Stomach (tissue), 9 donors: ENCODE results near the gene LCN12. TPM values are rescaled to one million over a fixed set of nuclear protein-coding genes. Genes with fewer than 3 reads are reported as not detected.
A peak's percentile ranks its signal among the peaks of the same experiment; 100 is the strongest.

Source experiments
- DNase-seq, 2 donors: peaks; one replicate each; pipeline versions ENCODE4 v3.0.0 to v3.0.0-alpha.2; 2013 to 2019
- H3K27ac ChIP-seq, 5 donors: fragments of 200-600 bp in 4 of 5; sonication (generic) in 4 of 5; one replicate each; pipeline ENCODE4 v1.5.1; 2013 to 2019; ENCODE audit warnings: mild to moderate bottlenecking in 1 of 5, moderate library complexity in 1 of 5
- H3K27me3 ChIP-seq, 3 donors: fragments of 200-600 bp; sonication (generic); one replicate each; pipeline ENCODE4 v1.5.1; 2017 to 2019; ENCODE audit warnings: mixed run types in 1 of 3
- H3K36me3 ChIP-seq, 4 donors: fragments of 200-600 bp; sonication (generic); 1 replicate in 3 of 4; 2 replicates in 1 of 4; pipeline ENCODE4 v1.5.1; 2016 to 2019
- H3K4me1 ChIP-seq, 4 donors: fragments of 200-600 bp; sonication (generic); one replicate each; pipeline ENCODE4 v1.5.1; 2016 to 2019
- H3K4me3 ChIP-seq, 4 donors: fragments of 200-600 bp; sonication (generic) in 3 of 4; one replicate each; pipeline ENCODE4 v1.5.1; 2016 to 2019; ENCODE audit warnings: mild to moderate bottlenecking in 1 of 4
- H3K9me3 ChIP-seq, 4 donors: fragments of 200-600 bp; sonication (generic); one replicate each; pipeline ENCODE4 v1.5.1; 2016 to 2019
- EP300 ChIP-seq: sonication (generic); formaldehyde crosslinking; IDR thresholded peaks from one replicate; pipeline ENCODE4 v1.6.1; 2017; ENCODE audit warnings: antibody characterized with exemption
- POLR2A ChIP-seq, 4 donors: fragments of 450-650 bp; IDR thresholded peaks; one replicate each; pipeline ENCODE4 v1.6.1; 2016; ENCODE audit warnings: antibody characterized with exemption in 4 of 4, control low read depth in 2 of 4, mild to moderate bottlenecking in 1 of 4, moderate library complexity in 1 of 4
- POLR2AphosphoS5 ChIP-seq, 3 donors: sonication (generic); formaldehyde crosslinking; IDR thresholded peaks; one replicate each; pipeline ENCODE4 v1.6.1; 2016; ENCODE audit warnings: antibody characterized with exemption in 3 of 3
- WGBS, 5 donors: extraction: QIAGEN DNeasy Blood & Tissue Kit in 3 of 5; methylation state at CpG; one replicate each; pipeline versions ENCODE4 v1.1.5 to v1.1.7; 2013 to 2018; 5-methylcytosine and 5-hydroxymethylcytosine counted together
- intact Hi-C: fragments of 100-400 bp; cut with DNase I; formaldehyde crosslinking; loops from one replicate; pipeline ENCODE4 v1.15.1; 2023; ENCODE audit warnings: low total_unique reads
- polyA plus RNA-seq, 3 donors: library from polyadenylated mRNA; stranded (reverse); fragments of 200-250 nt; gene quantifications; one replicate each; pipeline ENCODE4 v1.2.3, GENCODE V29; 2013
- total RNA-seq, 5 donors: library from RNA; depleted of rRNA; stranded (reverse); fragments of >200 nt; gene quantifications; one replicate each; pipeline versions ENCODE4 v1.1.0 to v1.2.3, GENCODE V29; 2014 to 2016
- TF ChIP-seq, protein P1 (sequence below), 7 experiments: fragments of 450-650 bp in 4 of 7; fragments of 200-600 bp in 3 of 7; sonication (generic) in 3 of 7; IDR thresholded peaks; one replicate each; pipeline ENCODE4 v1.5.1; 2016 to 2019; ENCODE audit warnings: antibody characterized with exemption in 7 of 7, control low read depth in 2 of 7, mild to moderate bottlenecking in 1 of 7
- donor health status: healthy with polysubstance abuse.
- donor health status: Bipolar disorder and iron deficiency.
- donor health status: healthy.

Gene LCN12
- total and polyA plus RNA-seq, 8 donors = 0.73 to 6.3 (median 2.3) TPM; not detected in 3

DNA sequence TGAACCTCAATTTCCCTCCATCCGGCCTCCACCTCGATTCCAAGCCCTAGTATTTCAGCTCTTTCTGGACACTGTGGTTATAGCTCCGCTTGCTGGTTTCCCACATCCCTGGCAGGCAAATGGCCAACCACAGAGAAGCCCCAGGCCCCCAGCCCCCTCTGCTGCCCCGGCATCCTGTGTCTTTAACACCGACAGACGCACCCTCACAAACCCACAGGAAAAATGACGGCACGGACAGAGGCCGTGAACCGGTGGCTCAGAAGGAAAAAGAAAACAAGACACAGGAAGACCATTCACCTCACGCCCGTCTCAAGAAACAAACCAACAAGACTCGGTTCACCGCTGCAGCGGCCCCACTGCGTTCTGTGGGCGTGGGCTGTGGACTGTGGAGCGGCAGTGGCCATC lies 45.8 kb downstream of the LCN12 start:
- peaks cover 0 to 15% (median 11%) of the 10 kb centered on the region in 4 donors for H3K36me3 ChIP-seq
- peak in 1 of 2 donors; percentile 47 for DNase-seq
- intact Hi-C loops = no loop called here
- H3K27me3 ChIP-seq = peaks cover 0 to 44% (median 0%) of the 10 kb centered on the region in 3 donors
- no peaks in the 10 kb centered on the region for H3K9me3 ChIP-seq
- 43 to 78% (median 63%) methylated on average over 18 of the region's 18 CpGs for WGBS, 5 donors
- H3K4me1 ChIP-seq = peaks cover 41 to 81% (median 53%) of the 10 kb centered on the region in 4 donors
- H3K27ac ChIP-seq = peak overlapping the region; percentile 9 to 74 (median 72)
- no peak overlapping the region for H3K4me3 ChIP-seq
- TF ChIP-seq POLR2A (IDR thresholded peaks at IDR 0.05) = no peak
- no peak for TF ChIP-seq POLR2AphosphoS5 (IDR thresholded peaks at IDR 0.05)
- TF ChIP-seq, protein P1, sequence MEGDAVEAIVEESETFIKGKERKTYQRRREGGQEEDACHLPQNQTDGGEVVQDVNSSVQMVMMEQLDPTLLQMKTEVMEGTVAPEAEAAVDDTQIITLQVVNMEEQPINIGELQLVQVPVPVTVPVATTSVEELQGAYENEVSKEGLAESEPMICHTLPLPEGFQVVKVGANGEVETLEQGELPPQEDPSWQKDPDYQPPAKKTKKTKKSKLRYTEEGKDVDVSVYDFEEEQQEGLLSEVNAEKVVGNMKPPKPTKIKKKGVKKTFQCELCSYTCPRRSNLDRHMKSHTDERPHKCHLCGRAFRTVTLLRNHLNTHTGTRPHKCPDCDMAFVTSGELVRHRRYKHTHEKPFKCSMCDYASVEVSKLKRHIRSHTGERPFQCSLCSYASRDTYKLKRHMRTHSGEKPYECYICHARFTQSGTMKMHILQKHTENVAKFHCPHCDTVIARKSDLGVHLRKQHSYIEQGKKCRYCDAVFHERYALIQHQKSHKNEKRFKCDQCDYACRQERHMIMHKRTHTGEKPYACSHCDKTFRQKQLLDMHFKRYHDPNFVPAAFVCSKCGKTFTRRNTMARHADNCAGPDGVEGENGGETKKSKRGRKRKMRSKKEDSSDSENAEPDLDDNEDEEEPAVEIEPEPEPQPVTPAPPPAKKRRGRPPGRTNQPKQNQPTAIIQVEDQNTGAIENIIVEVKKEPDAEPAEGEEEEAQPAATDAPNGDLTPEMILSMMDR (IDR thresholded peaks at IDR 0.05) = no peak
- no peak for TF ChIP-seq EP300

DNA sequence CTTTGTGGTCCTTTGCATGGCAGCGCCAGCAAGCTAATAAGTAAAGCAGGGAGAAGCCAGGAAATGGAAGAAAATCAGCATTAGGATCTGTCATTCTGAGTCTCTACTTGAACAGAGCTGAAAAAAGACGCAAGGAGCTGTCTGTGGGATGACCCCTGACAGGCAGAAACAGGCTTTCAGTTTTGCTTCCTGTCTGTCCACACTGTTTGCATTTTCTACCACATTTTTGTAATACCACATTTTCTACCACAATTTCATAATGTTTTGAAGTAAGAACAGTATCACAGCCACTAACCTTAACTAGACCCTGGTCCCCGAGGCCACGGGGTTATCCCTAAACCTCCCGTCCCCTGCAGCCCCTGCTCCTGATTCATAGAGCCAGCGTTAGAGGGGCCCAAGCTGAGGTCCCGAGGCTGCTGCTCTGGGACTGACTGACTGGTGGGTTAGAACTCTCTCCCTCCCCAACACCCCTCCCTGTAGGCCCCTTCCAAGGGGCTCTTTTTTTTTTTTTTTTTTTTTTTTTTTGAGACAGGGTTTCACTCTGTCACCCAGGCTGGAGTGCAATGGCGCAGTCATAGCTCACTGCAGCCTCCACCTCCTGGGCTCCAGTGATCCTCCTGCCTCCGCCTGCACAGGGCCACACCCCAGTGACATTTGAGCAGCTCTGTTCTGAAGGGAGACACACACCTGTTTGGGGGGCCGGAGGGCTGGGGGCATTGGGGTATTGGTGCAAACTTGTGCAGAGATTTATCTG lies 48.3 kb downstream of the LCN12 start:
- peak overlapping the region in 2 of 5 donors; percentile 33 to 62 for H3K27ac ChIP-seq
- H3K9me3 ChIP-seq = no peaks in the 10 kb centered on the region
- TF ChIP-seq EP300 (no peak), POLR2A (IDR thresholded peaks at IDR 0.05) (no peak), POLR2AphosphoS5 (IDR thresholded peaks at IDR 0.05) (no peak)
- TF ChIP-seq, protein P1 (IDR thresholded peaks at IDR 0.05) = no peak
- H3K4me1 ChIP-seq = peaks cover 18 to 56% (median 28%) of the 10 kb centered on the region in 4 donors
- no peaks in the 10 kb centered on the region for H3K36me3 ChIP-seq
- peaks cover 0 to 28% (median 0%) of the 10 kb centered on the region in 3 donors for H3K27me3 ChIP-seq
- intact Hi-C loops = no loop called here
- no peak for DNase-seq
- no peak overlapping the region for H3K4me3 ChIP-seq
- 68 to 71% (median 70%) methylated on average over 10 of the region's 10 CpGs for WGBS, 5 donors

DNA sequence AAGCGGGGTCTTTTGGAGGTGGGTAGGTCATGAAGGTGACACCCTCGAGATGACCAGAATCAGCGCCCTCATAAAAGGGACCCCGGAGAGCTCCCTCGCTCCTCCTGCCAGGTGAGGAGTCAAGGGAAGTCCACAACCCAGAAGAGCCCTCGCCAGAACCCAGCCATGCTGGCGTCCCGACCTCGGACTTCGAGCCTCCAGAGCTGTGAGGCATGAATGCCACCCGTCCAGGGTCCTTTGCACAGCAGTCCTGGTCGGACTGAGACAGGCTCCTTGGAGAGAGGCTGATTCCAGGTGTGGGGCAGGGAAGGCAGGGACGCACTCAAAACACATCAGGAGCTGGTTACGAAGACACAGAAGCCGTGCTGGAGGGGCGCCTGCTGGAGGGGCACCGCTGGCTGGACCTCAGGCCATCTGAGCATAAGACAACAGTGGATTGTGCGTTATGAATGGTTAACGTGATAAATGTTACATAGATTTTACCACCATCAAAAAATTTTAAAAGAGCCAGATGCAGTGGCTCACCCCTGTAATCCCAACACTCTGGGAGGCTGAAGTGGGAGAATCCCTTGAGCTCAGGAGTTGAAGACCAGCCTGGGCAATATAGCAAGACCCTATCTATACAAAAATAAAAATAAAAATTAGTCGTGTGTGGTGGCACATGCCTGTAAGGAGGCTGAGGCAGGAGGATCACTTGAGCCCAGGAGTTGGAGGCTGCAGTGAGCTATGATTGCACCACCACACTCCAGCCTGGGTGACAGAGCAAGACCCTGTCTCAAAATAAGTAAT lies 50.0 kb downstream of the LCN12 start:
- 81 to 88% (median 86%) methylated on average over 17 to 20 of the region's 20 CpGs for WGBS, 5 donors
- Histone ChIP-seq H3K9me3 (no peaks in the 10 kb centered on the region), H3K4me1 (peaks cover 3 to 43% (median 12%) of the 10 kb centered on the region in 4 donors), H3K27me3 (peaks cover 0 to 11% (median 0%) of the 10 kb centered on the region in 3 donors), H3K36me3 (no peaks in the 10 kb centered on the region), H3K27ac (no peak overlapping the region), H3K4me3 (no peak overlapping the region)
- intact Hi-C loops = no loop called here
- no peak for DNase-seq
- TF ChIP-seq EP300 (no peak), POLR2AphosphoS5 (IDR thresholded peaks at IDR 0.05) (no peak), POLR2A (IDR thresholded peaks at IDR 0.05) (no peak)
- TF ChIP-seq, protein P1 (IDR thresholded peaks at IDR 0.05) = no peak

DNA sequence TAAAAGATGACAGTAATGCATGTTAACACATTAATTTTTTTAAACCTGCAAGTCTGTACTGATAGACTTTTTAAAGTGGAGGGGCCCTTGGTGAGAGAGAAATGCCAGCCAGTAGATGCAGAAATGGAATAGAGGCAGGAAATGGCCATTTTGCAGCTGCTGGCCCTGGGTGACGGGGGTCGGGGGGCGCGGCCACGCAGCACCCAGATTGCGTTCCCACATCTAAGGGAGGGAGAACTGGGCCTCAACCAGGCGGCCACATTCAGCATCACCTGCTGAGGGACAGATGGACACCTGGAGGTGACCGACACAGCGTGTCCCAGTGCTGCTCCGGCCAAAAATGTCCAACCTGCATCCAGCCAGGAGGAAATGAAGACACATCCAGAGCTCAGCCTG lies 50.6 kb downstream of the LCN12 start:
- WGBS, 5 donors = 83 to 95% (median 88%) methylated on average over 9 to 10 of the region's 10 CpGs
- intact Hi-C loops = no loop called here
- no peak for TF ChIP-seq POLR2AphosphoS5 (IDR thresholded peaks at IDR 0.05)
- no peak for TF ChIP-seq EP300
- no peak for TF ChIP-seq POLR2A (IDR thresholded peaks at IDR 0.05)
- TF ChIP-seq, protein P1 (IDR thresholded peaks at IDR 0.05) = no peak

More for the DNA sequence above, 50.6 kb downstream of the LCN12 start:
- Histone ChIP-seq H3K4me3 (no peak overlapping the region), H3K36me3 (peaks cover 0 to 3% (median under 1%) of the 10 kb centered on the region in 4 donors), H3K9me3 (no peaks in the 10 kb centered on the region), H3K27me3 (peaks cover 0 to 5% (median 0%) of the 10 kb centered on the region in 3 donors), H3K4me1 (peaks cover 0 to 43% (median 10%) of the 10 kb centered on the region in 4 donors), H3K27ac (no peak overlapping the region)
- no peak for DNase-seq
